ENCODE results near the gene TUBA3D. TPM values are rescaled to one million over a fixed set of nuclear protein-coding genes. Genes with fewer than 3 reads are reported as not detected.

The TUBA3D gene
- total and polyA plus RNA-seq, 9 of the 15 experiments (the other 6 are each of a cell fraction or from before 2014, with no cell fraction given): not detected

GRCh38 chr2:131492418-131493198, 16.7 kb downstream of the TUBA3D start (continued):
- no peak for TF ChIP-seq DEAF1 (CRISPR knock-in tag; IDR thresholded peaks at IDR 0.05)
- no peak for TF ChIP-seq NELFE (IDR thresholded peaks at IDR 0.05; ENCODE audit: insufficient read depth, insufficient read length)
- TF ChIP-seq NR2F6 (CRISPR knock-in tag; IDR thresholded peaks at IDR 0.05): no peak
- no peak for TF ChIP-seq TSHZ1 (CRISPR knock-in tag; IDR thresholded peaks at IDR 0.05)
- peak; percentile 85 for TF ChIP-seq POLR2G (IDR thresholded peaks at IDR 0.05; ENCODE audit: low read depth, low read length)
- 0 out of 2 replicates have a peak, but pooled peaks have one; percentile 47 for TF ChIP-seq IRF1 (CRISPR knock-in tag; IDR thresholded peaks at IDR 0.05; ENCODE audit: borderline replicate concordance)
- no peak for TF ChIP-seq LARP7 (IDR thresholded peaks at IDR 0.05)
- no peak for TF ChIP-seq EP300 (IDR thresholded peaks at IDR 0.05; ENCODE audit: low read length)
- TF ChIP-seq ZNF165 (CRISPR knock-in tag; IDR thresholded peaks at IDR 0.05; ENCODE audit: borderline replicate concordance): no peak
- no peak for TF ChIP-seq HDAC3 (IDR thresholded peaks at IDR 0.05; ENCODE audit: borderline replicate concordance, partially characterized antibody)
- TF ChIP-seq EHMT2 (IDR thresholded peaks at IDR 0.05): no peak
- TF ChIP-seq HNRNPH1 (optimal IDR thresholded peaks at IDR 0.05; ENCODE audit: low read depth, low read length): no peak
- TF ChIP-seq PRDM10 (IDR thresholded peaks at IDR 0.05; ENCODE audit: partially characterized antibody): no peak
- TF ChIP-seq TRIM28 (IDR thresholded peaks at IDR 0.05): no peak
- TF ChIP-seq GATA2 (CRISPR knock-in tag; IDR thresholded peaks at IDR 0.05): no peak
- peak; percentile 56 for TF ChIP-seq TBP (optimal IDR thresholded peaks at IDR 0.05; ENCODE audit: low read depth, low read length)
- TF ChIP-seq ZBTB1 (CRISPR knock-in tag; IDR thresholded peaks at IDR 0.05; ENCODE audit: borderline replicate concordance, low read depth): no peak

All from K562 (cell line).